ENCODE data around the gene RNF175. TPM values are rescaled to one million over a fixed set of nuclear protein-coding genes. Genes with fewer than 3 reads are reported as not detected.
A peak's percentile ranks its signal among the peaks of the same experiment; 100 is the strongest.

Gene RNF175
- total RNA-seq, 3 donors from 2014 or later, result 0.63 TPM; not detected in 2

GRCh38 chr4:153755186-153755585, 4.6 kb downstream of the RNF175 start:
- no peaks in the 10 kb centered on the region for H3K36me3 ChIP-seq (ENCODE audit: low read depth)
- ATAC-seq, result no peak
- peaks cover 5% of the 10 kb centered on the region for H3K4me1 ChIP-seq (ENCODE audit: low read depth)
- no peak for DNase-seq
- no peak for TF ChIP-seq CTCF (IDR thresholded peaks at IDR 0.05)
- no peak overlapping the region for H3K4me3 ChIP-seq
- intact Hi-C loops (cut with DNase I, micrococcal nuclease), result no loop called here
- H3K9me3 ChIP-seq, result no peaks in the 10 kb centered on the region

GRCh38 chr4:153750197-153750817, 9.5 kb downstream of the RNF175 start:
- peak in 1 of 3 donors; percentile 45 for DNase-seq
- H3K4me1 ChIP-seq (ENCODE audit: low read depth), result no peaks in the 10 kb centered on the region
- no peak overlapping the region for H3K4me3 ChIP-seq
- peak; percentile 63 for ATAC-seq
- TF ChIP-seq CTCF (IDR thresholded peaks at IDR 0.05), result no peak
- intact Hi-C loops (cut with DNase I, micrococcal nuclease), result no loop called here
- H3K36me3 ChIP-seq (ENCODE audit: low read depth), result no peaks in the 10 kb centered on the region
- H3K9me3 ChIP-seq, result no peaks in the 10 kb centered on the region

- peak; percentile 22 for ATAC-seq
- H3K36me3 ChIP-seq (ENCODE audit: low read depth), result no peaks in the 10 kb centered on the region
- H3K4me1 ChIP-seq (ENCODE audit: low read depth), result no peaks in the 10 kb centered on the region
- no peak for TF ChIP-seq CTCF (IDR thresholded peaks at IDR 0.05)
- no peaks in the 10 kb centered on the region for H3K9me3 ChIP-seq
- no peak overlapping the region for H3K4me3 ChIP-seq
- intact Hi-C loops (cut with DNase I, micrococcal nuclease), result no loop called here
- DNase-seq, result no peak
Measured at GRCh38 chr4:153748378-153748777, 11.4 kb downstream of the RNF175 start.

- ATAC-seq, result no peak
- Histone ChIP-seq H3K4me1 (ENCODE audit: low read depth) (no peaks in the 10 kb centered on the region), H3K9me3 (no peaks in the 10 kb centered on the region), H3K36me3 (ENCODE audit: low read depth) (no peaks in the 10 kb centered on the region), H3K4me3 (no peak overlapping the region)
- no peak for DNase-seq
- TF ChIP-seq CTCF (IDR thresholded peaks at IDR 0.05), result no peak
- intact Hi-C loops (cut with DNase I, micrococcal nuclease), result no loop called here
Measured at GRCh38 chr4:153747406-153747955, 12.3 kb downstream of the RNF175 start.

GRCh38 chr4:153745651-153746050, 14.2 kb downstream of the RNF175 start:
- Histone ChIP-seq H3K4me3 (no peak overlapping the region), H3K4me1 (ENCODE audit: low read depth) (no peaks in the 10 kb centered on the region), H3K36me3 (ENCODE audit: low read depth) (no peaks in the 10 kb centered on the region), H3K9me3 (peaks cover 1% of the 10 kb centered on the region)
- DNase-seq, result no peak
- no peak for TF ChIP-seq CTCF (IDR thresholded peaks at IDR 0.05)
- intact Hi-C loops (cut with DNase I, micrococcal nuclease), result no loop called here
- ATAC-seq, result no peak

All from mucosa of descending colon (tissue), 3 donors.